Nephron (organoid): ENCODE measurements around the gene CASP7.

Source experiments
- H3K27ac Mint-ChIP-seq, 3 experiments: 2 replicates each; pipeline ENCODE4 v1.8.0; 2020; ENCODE audit warnings: mixed read lengths in 3 of 3, mild to moderate bottlenecking in 2 of 3, moderate library complexity in 1 of 3
- H3K27me3 Mint-ChIP-seq: 2 replicates; pipeline ENCODE4 v1.8.0; 2021; ENCODE audit warnings: low read depth, mild to moderate bottlenecking, moderate library complexity, mixed read lengths
- H3K36me3 Mint-ChIP-seq: 2 replicates; pipeline ENCODE4 v1.8.0; 2020; ENCODE audit warnings: low read depth, mixed read lengths
- H3K4me1 Mint-ChIP-seq: 2 replicates; pipeline ENCODE4 v1.8.0; 2020; ENCODE audit warnings: mixed read lengths
- H3K4me3 Mint-ChIP-seq, 3 experiments: 2 replicates each; pipeline ENCODE4 v1.8.0; 2020; ENCODE audit warnings: mild to moderate bottlenecking in 3 of 3, mixed read lengths in 3 of 3, moderate library complexity in 2 of 3
- H3K9me3 Mint-ChIP-seq: 2 replicates; pipeline ENCODE4 v1.8.0; 2020; ENCODE audit warnings: mixed read lengths
- TF ChIP-seq, protein P1 (sequence below), 3 experiments: fragments of 200-600 bp; sonication (generic); IDR thresholded peaks; one replicate each; pipeline ENCODE4 v1.5.0; 2021; ENCODE audit warnings: antibody characterized with exemption in 3 of 3; ENCODE audit not compliant: unreplicated experiment in 3 of 3

Gene CASP7

DNA sequence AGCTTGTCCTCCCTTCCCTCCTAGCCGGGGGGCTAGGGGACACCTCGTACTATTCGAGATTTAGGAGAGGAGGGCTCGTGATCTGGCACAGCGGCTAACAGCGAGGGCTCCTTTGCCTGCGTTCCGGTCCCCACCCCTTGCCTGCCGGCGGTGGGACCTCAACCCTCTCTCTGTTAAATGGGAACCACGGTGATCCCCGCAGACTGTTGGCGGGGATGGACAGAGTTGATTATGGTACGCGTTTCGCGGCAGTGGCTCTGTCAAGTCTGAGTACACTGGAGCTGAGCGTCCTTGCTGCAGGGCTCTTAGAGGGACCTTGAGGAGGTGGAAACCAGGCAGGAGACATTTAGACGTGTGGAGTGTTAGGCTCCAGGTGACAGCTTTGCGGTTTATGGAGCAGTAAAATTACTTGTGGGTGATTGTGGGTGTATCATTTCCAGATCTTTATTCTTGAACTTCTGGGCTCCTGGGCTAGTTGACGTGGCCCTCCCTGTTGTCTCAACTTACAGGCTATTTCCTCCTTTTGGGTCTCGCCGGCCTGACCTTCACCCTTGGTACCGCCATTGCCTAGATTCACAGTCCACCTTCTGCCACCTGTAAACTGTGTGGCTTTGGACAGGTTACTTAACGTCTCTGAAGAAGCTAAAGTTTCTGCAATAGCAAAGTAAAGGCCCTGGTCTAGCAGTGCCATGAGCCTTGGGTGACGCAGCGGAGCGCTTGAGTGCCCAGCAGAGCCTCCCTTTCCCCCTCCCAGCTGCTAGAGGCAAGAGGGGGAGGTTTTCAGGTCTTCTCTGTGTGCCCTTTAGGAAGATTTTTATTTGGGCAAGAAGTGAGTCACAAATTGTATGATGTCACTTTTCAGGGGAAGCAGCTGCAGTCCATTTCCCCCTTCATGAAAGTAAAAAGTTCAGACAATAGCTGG lies 739 bp downstream of the CASP7 start:
- peak overlapping the region; percentile 85 to 96 (median 91) for H3K4me3 Mint-ChIP-seq
- H3K4me1 Mint-ChIP-seq: peaks cover 6% of the 10 kb centered on the region
- H3K9me3 Mint-ChIP-seq: peaks cover 23% of the 10 kb centered on the region
- H3K36me3 Mint-ChIP-seq: peaks cover 16% of the 10 kb centered on the region
- peaks cover 9% of the 10 kb centered on the region for H3K27me3 Mint-ChIP-seq
- TF ChIP-seq, protein P1, sequence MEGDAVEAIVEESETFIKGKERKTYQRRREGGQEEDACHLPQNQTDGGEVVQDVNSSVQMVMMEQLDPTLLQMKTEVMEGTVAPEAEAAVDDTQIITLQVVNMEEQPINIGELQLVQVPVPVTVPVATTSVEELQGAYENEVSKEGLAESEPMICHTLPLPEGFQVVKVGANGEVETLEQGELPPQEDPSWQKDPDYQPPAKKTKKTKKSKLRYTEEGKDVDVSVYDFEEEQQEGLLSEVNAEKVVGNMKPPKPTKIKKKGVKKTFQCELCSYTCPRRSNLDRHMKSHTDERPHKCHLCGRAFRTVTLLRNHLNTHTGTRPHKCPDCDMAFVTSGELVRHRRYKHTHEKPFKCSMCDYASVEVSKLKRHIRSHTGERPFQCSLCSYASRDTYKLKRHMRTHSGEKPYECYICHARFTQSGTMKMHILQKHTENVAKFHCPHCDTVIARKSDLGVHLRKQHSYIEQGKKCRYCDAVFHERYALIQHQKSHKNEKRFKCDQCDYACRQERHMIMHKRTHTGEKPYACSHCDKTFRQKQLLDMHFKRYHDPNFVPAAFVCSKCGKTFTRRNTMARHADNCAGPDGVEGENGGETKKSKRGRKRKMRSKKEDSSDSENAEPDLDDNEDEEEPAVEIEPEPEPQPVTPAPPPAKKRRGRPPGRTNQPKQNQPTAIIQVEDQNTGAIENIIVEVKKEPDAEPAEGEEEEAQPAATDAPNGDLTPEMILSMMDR (IDR thresholded peaks at IDR 0.05; ENCODE audit: unreplicated experiment in 3 of 3): no peak
- peak overlapping the region; percentile 66 to 82 (median 82) for H3K27ac Mint-ChIP-seq

DNA sequence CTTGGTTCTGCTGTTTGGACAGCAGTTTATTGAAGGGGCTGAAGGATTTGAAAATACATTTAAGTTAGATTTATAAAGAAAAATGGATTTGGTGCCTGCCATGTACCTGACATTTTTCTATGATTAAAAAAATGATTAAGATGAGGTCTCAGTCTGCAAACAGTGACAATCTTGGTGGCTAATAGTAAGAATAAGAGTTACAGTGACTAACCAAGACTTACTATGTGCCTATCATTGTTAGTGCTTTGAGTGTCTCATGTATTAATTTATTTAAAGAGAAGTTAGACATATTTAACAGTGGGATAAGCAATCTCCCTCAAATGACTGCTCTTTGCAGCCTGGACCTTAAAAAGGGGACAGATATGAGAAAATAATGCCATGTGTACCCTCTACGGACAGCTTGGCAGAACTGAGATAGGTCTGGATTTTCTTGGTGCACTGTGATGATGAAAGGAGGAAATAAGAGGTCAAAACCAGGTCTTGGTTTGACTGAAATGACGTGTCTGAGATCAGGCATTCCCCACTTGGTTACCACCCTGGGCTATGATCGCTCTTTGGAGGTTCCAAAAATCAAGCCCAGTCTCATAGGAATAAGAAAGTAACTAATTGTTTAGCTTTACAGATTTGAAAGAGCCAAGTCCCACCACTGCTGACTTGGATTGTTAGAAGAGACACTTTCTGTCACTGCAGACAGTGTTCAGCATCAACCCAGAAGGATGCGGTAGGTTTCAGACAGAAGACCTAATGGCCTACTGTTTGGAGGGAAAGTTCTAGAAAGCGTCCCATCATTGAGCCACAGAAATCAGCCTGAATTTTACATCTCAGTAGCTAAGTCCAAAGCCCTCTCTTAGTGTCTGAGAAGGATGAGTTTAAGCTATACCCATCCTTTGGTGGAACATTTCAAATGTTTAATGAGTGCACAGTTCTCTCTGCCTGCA lies 2.1 kb downstream of the CASP7 start:
- Mint-ChIP-seq H3K27me3 (peaks cover 9% of the 10 kb centered on the region), H3K4me3 (peak overlapping the region; percentile 85 to 96 (median 91))
- TF ChIP-seq, protein P1 (IDR thresholded peaks at IDR 0.05; ENCODE audit: unreplicated experiment in 3 of 3): no peak

DNA sequence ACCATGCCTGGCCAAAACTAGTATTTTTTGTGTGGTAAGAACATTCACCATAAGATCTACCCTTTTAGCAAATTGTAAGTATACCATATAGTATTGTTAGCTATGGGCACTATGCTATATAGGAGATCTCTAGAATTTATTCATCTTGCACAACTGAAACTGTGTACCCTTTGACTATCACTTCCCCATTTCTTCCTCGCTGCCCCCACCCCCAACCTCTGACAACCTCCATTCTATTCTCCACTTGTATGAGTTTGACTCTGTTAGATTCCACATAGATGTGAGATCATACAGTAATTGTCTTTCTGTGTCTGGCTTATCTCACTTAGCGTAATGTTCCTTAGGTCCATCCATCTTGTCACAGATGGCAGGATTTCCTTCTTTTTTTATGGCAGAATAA lies 3.6 kb downstream of the CASP7 start:
- H3K36me3 Mint-ChIP-seq: peaks cover 29% of the 10 kb centered on the region
- peak overlapping the region in 1 of 3 experiments; percentile 13 for H3K4me3 Mint-ChIP-seq
- H3K27me3 Mint-ChIP-seq: peaks cover 7% of the 10 kb centered on the region
- TF ChIP-seq, protein P1 (IDR thresholded peaks at IDR 0.05; ENCODE audit: unreplicated experiment in 3 of 3): no peak
- peaks cover 6% of the 10 kb centered on the region for H3K4me1 Mint-ChIP-seq
- H3K27ac Mint-ChIP-seq: no peak overlapping the region
- peaks cover 46% of the 10 kb centered on the region for H3K9me3 Mint-ChIP-seq

More for the DNA sequence above, 2.1 kb downstream of the CASP7 start:
- Mint-ChIP-seq H3K27ac (no peak overlapping the region), H3K4me1 (peaks cover 6% of the 10 kb centered on the region), H3K36me3 (peaks cover 16% of the 10 kb centered on the region), H3K9me3 (peaks cover 32% of the 10 kb centered on the region)

DNA sequence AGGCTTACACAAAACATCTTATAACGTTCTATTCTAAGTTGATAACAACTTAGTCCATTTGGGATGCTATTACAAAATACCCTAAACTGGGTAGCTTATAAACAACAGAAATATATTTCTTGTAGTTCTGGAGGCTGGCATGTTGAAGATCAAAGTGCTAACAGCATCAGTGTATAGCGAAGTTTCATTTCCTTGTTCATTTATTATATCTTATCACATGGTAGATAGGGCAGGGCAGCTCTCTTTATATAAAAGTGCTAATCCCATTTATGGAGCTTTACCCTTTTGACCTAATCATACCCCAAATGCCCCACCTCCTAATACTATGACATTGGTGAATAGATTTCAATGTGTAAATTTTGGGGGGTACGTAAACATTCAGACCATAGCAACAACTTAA lies 6.3 kb downstream of the CASP7 start:
- H3K27ac Mint-ChIP-seq: no peak overlapping the region
- H3K36me3 Mint-ChIP-seq: peaks cover 54% of the 10 kb centered on the region
- peaks cover 67% of the 10 kb centered on the region for H3K9me3 Mint-ChIP-seq
- TF ChIP-seq, protein P1 (IDR thresholded peaks at IDR 0.05; ENCODE audit: unreplicated experiment in 3 of 3): no peak
- no peaks in the 10 kb centered on the region for H3K4me1 Mint-ChIP-seq
- no peak overlapping the region for H3K4me3 Mint-ChIP-seq
- H3K27me3 Mint-ChIP-seq: no peaks in the 10 kb centered on the region

DNA sequence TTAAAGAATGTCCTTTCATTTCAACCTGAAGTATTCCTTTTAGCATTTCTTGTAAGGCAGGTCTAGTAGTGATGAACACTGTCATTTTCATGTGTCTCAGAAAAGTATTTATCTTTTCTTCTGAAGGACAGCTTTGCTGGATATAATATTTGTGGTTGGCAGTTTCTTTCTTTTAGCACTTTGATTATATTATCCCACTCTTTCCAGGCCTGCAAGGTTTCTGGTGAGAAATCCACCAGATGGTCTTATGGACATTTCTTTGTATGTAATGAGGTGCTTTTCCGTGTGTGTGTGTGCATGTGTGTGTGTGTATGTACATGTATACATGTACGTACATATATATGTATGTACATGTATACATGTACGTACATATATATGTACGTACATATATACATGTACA lies 7.3 kb downstream of the CASP7 start:
- H3K27me3 Mint-ChIP-seq: no peaks in the 10 kb centered on the region
- H3K9me3 Mint-ChIP-seq: peaks cover 72% of the 10 kb centered on the region
- no peak overlapping the region for H3K4me3 Mint-ChIP-seq
- H3K36me3 Mint-ChIP-seq: peaks cover 61% of the 10 kb centered on the region
- TF ChIP-seq, protein P1 (IDR thresholded peaks at IDR 0.05; ENCODE audit: unreplicated experiment in 3 of 3): no peak
- H3K27ac Mint-ChIP-seq: no peak overlapping the region
- H3K4me1 Mint-ChIP-seq: no peaks in the 10 kb centered on the region
